NT2/D1 (cell line): ENCODE data around the gene GOLGA6A.
A peak's percentile ranks its signal among the peaks of the same experiment; 100 is the strongest.

Experiments
- DNase-seq: peaks from one replicate; pipeline ENCODE4 v3.0.0-alpha.2; 2011; ENCODE audit warnings: low read depth, low spot score
- H3K27me3 ChIP-seq: 2 replicates; pipeline ENCODE4 v1.6.0; 2011; ENCODE audit warnings: mild to moderate bottlenecking; ENCODE audit not compliant: insufficient read length, insufficient read depth
- H3K36me3 ChIP-seq: 2 replicates; pipeline ENCODE4 v1.6.1; 2011; ENCODE audit warnings: mild to moderate bottlenecking, low read length, mixed read lengths; ENCODE audit not compliant: insufficient read depth, insufficient read length
- H3K4me1 ChIP-seq: 2 replicates; pipeline ENCODE4 v1.5.1; 2011; ENCODE audit not compliant: insufficient read depth, insufficient read length
- H3K4me3 ChIP-seq: 2 replicates; pipeline ENCODE4 v1.5.1; 2011; ENCODE audit warnings: low read depth; ENCODE audit not compliant: insufficient read length
- H3K9ac ChIP-seq: 2 replicates; pipeline ENCODE4 v1.6.0; 2011; ENCODE audit warnings: low read depth; ENCODE audit not compliant: insufficient read length
- H3K9me3 ChIP-seq: 2 replicates; pipeline ENCODE4 v1.5.1; 2011; ENCODE audit warnings: mild to moderate bottlenecking, low read length; ENCODE audit not compliant: insufficient read depth
- SUZ12 ChIP-seq: IDR thresholded peaks from 2 replicates; pipeline ENCODE4 v1.6.1; 2011; ENCODE audit not compliant: insufficient read length, insufficient read depth; ENCODE audit errors: extremely low read depth
- YY1 ChIP-seq: IDR thresholded peaks from 2 replicates; pipeline ENCODE4 v1.6.1; 2011; ENCODE audit not compliant: insufficient read length, insufficient read depth
- ZNF274 ChIP-seq: IDR thresholded peaks from 2 replicates; pipeline ENCODE4 v1.6.1; 2011; ENCODE audit warnings: mild to moderate bottlenecking, low read depth, low read length

The GOLGA6A gene

DNA sequence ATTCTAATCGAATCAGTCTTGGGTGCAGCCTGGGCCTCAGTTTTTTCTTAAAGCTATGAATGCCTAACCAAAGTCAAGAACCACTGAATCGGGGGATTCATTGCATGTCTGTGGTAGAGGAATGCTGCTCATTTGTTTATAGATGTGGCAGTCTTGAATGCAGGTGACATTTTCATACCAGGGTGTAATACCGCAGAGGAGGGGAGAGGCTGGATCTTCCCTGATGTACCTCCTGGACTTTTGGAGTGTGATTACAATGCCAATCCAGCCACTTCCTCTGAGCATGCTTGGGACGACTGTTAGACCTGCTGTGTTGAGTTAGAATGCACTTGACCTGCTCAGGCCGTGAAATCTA lies 42.7 kb downstream of the GOLGA6A start:
- Histone ChIP-seq H3K4me1 (peaks cover 37% of the 10 kb centered on the region), H3K9ac (no peak overlapping the region), H3K27me3 (no peaks in the 10 kb centered on the region), H3K4me3 (no peak overlapping the region), H3K36me3 (peaks cover 43% of the 10 kb centered on the region), H3K9me3 (no peaks in the 10 kb centered on the region)
- TF ChIP-seq YY1 (no peak), ZNF274 (no peak), SUZ12 (no peak)
- no peak for DNase-seq

DNA sequence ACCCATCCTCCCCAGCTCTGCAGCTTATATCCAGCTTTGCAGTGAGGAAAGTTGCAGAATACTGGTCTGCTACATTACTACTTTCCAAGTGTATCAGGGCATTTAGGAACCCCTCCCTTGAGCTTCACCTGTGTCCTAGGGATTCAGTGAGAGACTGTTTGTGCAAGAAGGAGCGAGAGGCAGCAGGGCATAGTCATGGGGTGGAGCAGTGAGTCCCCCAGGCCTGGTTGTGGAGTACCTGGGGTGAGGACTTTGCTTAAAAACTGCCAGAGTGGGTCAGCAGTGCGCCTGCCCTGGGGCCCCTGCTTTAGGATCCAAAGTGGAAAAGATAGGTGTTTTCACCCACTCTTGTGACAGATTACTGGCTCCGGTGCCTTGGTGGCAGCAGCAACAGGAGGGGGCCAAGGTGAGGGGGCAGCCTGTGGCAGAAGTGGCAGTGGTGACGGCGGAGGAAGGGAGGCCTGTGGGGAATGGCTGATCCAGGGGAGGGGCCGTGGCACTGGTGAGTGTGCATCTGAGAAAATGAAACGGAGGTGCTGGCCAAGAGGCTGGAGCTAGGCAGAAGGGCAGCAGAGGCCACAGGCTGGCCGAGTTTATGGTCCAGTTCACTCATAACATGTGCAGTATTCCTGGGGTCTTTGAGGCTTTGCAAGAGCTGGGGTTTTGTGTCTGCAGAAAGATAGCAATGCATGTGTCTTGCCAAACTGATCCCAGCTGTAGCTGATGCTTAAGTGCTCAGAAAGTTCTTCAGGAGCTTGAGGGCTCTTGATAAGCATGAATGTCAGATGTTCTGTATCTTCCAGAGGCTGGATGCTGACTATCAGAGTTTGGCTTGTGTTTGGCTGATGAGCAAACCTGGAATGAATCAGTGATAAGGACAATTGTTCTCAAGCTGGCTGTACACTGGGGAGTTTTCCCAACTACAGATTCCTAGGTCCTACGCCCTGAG lies 43.4 kb downstream of the GOLGA6A start:
- Histone ChIP-seq H3K4me1 (peaks cover 37% of the 10 kb centered on the region), H3K9ac (no peak overlapping the region), H3K27me3 (no peaks in the 10 kb centered on the region), H3K4me3 (no peak overlapping the region), H3K36me3 (peaks cover 50% of the 10 kb centered on the region), H3K9me3 (no peaks in the 10 kb centered on the region)
- no peak for DNase-seq
- TF ChIP-seq ZNF274, result no peak
- TF ChIP-seq SUZ12, result no peak
- TF ChIP-seq YY1, result no peak

GRCh38 chr15:74037171-74038117 lies 44.9 kb downstream of the GOLGA6A start:
- Histone ChIP-seq H3K36me3 (peaks cover 55% of the 10 kb centered on the region), H3K9ac (peak overlapping the region; percentile 33), H3K4me3 (no peak overlapping the region), H3K4me1 (peaks cover 37% of the 10 kb centered on the region), H3K9me3 (no peaks in the 10 kb centered on the region), H3K27me3 (no peaks in the 10 kb centered on the region)
- TF ChIP-seq SUZ12 (no peak), ZNF274 (no peak), YY1 (no peak)
- DNase-seq, result no peak

DNA sequence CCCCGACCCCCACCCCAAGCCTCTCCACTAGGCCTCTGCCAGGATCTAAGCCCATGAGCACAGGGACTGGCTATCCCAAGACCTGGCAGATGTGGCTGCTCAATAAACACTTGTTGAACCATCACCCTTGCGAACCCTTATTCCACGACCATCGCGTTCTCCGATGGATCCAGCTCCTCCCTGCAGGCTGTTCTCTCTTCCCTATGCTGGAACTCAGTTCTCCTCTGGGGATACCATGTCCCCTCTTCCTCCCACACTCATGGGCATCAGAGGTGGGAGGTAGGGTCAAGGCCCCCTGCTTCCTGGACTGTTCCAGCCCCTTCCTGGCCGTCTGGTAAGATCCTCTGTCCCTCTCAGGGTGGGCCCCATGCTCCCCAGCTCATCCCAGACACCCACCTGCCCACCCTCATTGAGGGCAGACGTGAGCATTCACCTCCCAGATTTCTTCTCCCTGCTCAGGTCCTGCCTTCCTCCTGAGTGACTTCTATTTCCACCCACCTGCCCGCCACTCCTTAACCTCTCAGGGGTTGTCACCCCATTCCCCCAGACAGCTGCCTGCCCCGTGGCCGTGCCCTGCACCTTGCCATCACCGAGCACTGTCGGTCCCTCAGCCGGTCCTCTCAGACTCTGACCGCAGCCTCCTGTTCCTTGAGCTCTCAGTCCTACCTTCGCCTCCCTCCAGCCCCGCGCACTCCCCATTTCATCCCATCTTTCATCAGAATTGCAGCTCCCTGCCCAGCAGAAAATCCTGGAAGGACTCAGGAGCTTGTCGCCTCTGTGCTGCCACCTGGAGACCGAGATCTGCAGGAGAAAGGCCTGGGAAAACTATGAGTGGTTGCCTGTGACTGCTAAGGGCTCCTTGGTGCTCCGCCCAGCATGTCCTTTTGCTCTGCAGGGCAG lies 45.8 kb downstream of the GOLGA6A start:
- TF ChIP-seq ZNF274, result no peak
- no peak for TF ChIP-seq SUZ12
- no peak for TF ChIP-seq YY1
- DNase-seq, result peak; percentile 66
- Histone ChIP-seq H3K36me3 (peaks cover 54% of the 10 kb centered on the region), H3K9ac (no peak overlapping the region), H3K4me3 (no peak overlapping the region), H3K4me1 (peaks cover 37% of the 10 kb centered on the region), H3K9me3 (no peaks in the 10 kb centered on the region), H3K27me3 (no peaks in the 10 kb centered on the region)

DNA sequence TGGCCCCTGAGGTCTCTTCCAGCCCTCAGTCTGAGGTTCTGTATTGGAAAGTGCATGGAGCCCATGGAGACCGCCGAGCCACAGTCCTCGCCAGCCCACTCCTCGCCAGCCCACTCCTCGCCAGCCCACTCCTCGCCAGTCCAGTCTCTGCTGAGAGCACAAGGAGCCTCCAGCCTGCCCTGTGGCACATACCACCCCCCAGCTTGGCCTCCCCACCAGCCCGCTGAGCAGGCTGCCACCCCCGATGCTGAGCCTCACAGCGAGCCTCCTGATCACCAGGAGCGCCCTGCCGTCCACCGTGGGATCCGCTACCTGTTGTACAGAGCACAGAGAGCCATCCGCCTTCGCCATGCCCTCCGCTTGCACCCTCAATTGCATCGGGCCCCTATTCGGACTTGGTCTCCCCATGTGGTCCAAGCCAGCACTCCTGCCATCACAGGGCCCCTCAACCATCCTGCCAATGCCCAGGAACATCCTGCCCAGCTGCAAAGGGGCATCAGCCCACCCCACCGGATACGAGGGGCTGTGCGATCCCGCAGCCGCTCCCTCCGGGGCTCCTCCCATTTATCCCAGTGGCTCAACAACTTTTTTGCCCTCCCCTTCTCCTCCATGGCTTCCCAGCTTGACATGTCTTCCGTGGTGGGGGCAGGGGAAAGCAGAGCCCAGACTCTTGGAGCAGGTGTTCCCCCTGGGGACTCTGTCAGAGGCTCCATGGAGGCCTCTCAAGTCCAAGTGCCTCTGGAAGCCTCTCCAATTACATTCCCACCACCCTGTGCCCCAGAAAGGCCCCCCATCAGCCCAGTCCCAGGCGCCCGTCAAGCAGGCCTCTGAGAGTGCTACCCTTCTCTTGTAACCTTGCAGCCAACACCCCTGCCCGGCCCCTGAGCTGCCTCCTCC lies 47.0 kb downstream of the GOLGA6A start:
- no peak for DNase-seq
- Histone ChIP-seq H3K4me3 (no peak overlapping the region), H3K9me3 (no peaks in the 10 kb centered on the region), H3K36me3 (peaks cover 54% of the 10 kb centered on the region), H3K27me3 (no peaks in the 10 kb centered on the region), H3K9ac (no peak overlapping the region), H3K4me1 (peaks cover 31% of the 10 kb centered on the region)
- no peak for TF ChIP-seq ZNF274
- no peak for TF ChIP-seq SUZ12
- TF ChIP-seq YY1, result no peak
